GM18951 (cell line): ENCODE measurements around the gene USB1.
A peak's percentile ranks its signal among the peaks of the same experiment; 100 is the strongest.

Experiments used
- POLR2A ChIP-seq: IDR thresholded peaks from 4 replicates; pipeline ENCODE4 v1.6.1; 2011; ENCODE audit warnings: mild to moderate bottlenecking; ENCODE audit not compliant: insufficient read length, insufficient read depth; ENCODE audit errors: extremely low read depth
- in situ Hi-C: fragments of 300-500 bp; cut with MboI; formaldehyde crosslinking; loops from one replicate; pipeline ENCODE4 v1.12.0; 2022; ENCODE audit warnings: low sequenced_read_pairs, mixed read lengths, inconsistent platforms; ENCODE audit not compliant: unreplicated experiment

USB1 gene

GRCh38 chr16:58000706-58001676 is at the start of gene USB1:
TSS of gene USB1 (plus strand) at chr16:58001407. CDS start at chr16:58001484, 77 bp downstream.
- in situ Hi-C loops = loop anchor here (25.0 kb wide), 2 partner anchors 286 to 486 kb away; partner anchors contain the start of gene PRSS54
- peak; percentile 92 for TF ChIP-seq POLR2A

GRCh38 chr16:57952909-57953308 is 48.3 kb upstream of the USB1 start:
- in situ Hi-C loops = no loop called here

GRCh38 chr16:57953857-57954256 is 47.4 kb upstream of the USB1 start:
- in situ Hi-C loops = no loop called here
- TF ChIP-seq POLR2A = no peak

More at GRCh38 chr16:57952909-57953308, 48.3 kb upstream of the USB1 start:
- no peak for TF ChIP-seq POLR2A

GRCh38 chr16:57955572-57956188 is 45.5 kb upstream of the USB1 start:
- no peak for TF ChIP-seq POLR2A
- in situ Hi-C loops = no loop called here

GRCh38 chr16:57956270-57956808 is 44.9 kb upstream of the USB1 start:
- in situ Hi-C loops = no loop called here
- TF ChIP-seq POLR2A = no peak

GRCh38 chr16:57956924-57957672 is 44.1 kb upstream of the USB1 start:
- in situ Hi-C loops = no loop called here
- no peak for TF ChIP-seq POLR2A

- TF ChIP-seq POLR2A = no peak
- in situ Hi-C loops = no loop called here
Measured at GRCh38 chr16:57957673-57958392, 43.4 kb upstream of the USB1 start.

- in situ Hi-C loops = no loop called here
- TF ChIP-seq POLR2A = no peak
Measured at GRCh38 chr16:57958544-57958943, 42.7 kb upstream of the USB1 start.

GRCh38 chr16:57959121-57959520 is 42.1 kb upstream of the USB1 start:
- TF ChIP-seq POLR2A = no peak
- in situ Hi-C loops = no loop called here

- in situ Hi-C loops = no loop called here
- no peak for TF ChIP-seq POLR2A
Measured at GRCh38 chr16:57959804-57960203, 41.4 kb upstream of the USB1 start.

GRCh38 chr16:57960310-57960709 is 40.9 kb upstream of the USB1 start:
- TF ChIP-seq POLR2A = no peak
- in situ Hi-C loops = no loop called here

- no peak for TF ChIP-seq POLR2A
- in situ Hi-C loops = no loop called here
Measured at GRCh38 chr16:57960826-57961472, 40.3 kb upstream of the USB1 start.

GRCh38 chr16:57961538-57961937 is 39.7 kb upstream of the USB1 start:
- no peak for TF ChIP-seq POLR2A
- in situ Hi-C loops = no loop called here
